RWPE2 (cell line): ENCODE data around the gene KLF16.

ENCODE experiments used
- ATAC-seq: fragments of 200-7000 bp; cut with Tn5 transposase; 3 replicates; pipeline ENCODE4 v1.9.1; 2021; ENCODE audit warnings: low read depth
- DNase-seq: peaks from one replicate; pipeline ENCODE4 v3.0.0-alpha.2; 2020; ENCODE audit warnings: low spot score
- H3K27ac ChIP-seq: fragments of 450-650 bp; 2 replicates; pipeline ENCODE4 v1.5.1; 2017; ENCODE audit warnings: mild to moderate bottlenecking; ENCODE audit not compliant: poor library complexity, severe bottlenecking
- H3K27me3 ChIP-seq: fragments of 250-450 bp; sonication (Bioruptor Pico); 2 replicates; pipeline ENCODE4 v1.5.1; 2021; ENCODE audit warnings: mild to moderate bottlenecking, moderate library complexity; ENCODE audit not compliant: insufficient read depth, poor library complexity, severe bottlenecking
- H3K36me3 ChIP-seq: fragments of 250-450 bp; sonication (Bioruptor Pico); 2 replicates; pipeline ENCODE4 v1.5.1; 2020; ENCODE audit warnings: low read depth, mild to moderate bottlenecking, moderate library complexity
- H3K4me1 ChIP-seq: fragments of 250-450 bp; sonication (Bioruptor Pico); 2 replicates; pipeline ENCODE4 v1.5.1; 2021; ENCODE audit warnings: mild to moderate bottlenecking, moderate library complexity; ENCODE audit not compliant: insufficient read depth, poor library complexity, severe bottlenecking
- H3K4me3 ChIP-seq: fragments of 250-450 bp; sonication (Bioruptor Pico); 2 replicates; pipeline ENCODE4 v1.5.1; 2021; ENCODE audit warnings: mild to moderate bottlenecking, moderate library complexity; ENCODE audit not compliant: severe bottlenecking
- H3K9me3 ChIP-seq: fragments of 250-450 bp; sonication (Bioruptor Pico); 2 replicates; pipeline ENCODE4 v1.5.1; 2021; ENCODE audit warnings: mild to moderate bottlenecking, moderate library complexity; ENCODE audit not compliant: severe bottlenecking
- CTCF ChIP-seq: fragments of 450-650 bp; IDR thresholded peaks from one replicate; pipeline ENCODE4 v1.5.1; 2017; ENCODE audit warnings: mild to moderate bottlenecking, moderate library complexity; ENCODE audit not compliant: poor library complexity, severe bottlenecking

KLF16 gene

GRCh38 chr19:1865172-1866010 lies 2.0 kb upstream of the KLF16 start:
- Histone ChIP-seq H3K36me3 (no peaks in the 10 kb centered on the region), H3K27ac (peak overlapping the region; percentile 82), H3K4me3 (peak overlapping the region; percentile 61), H3K27me3 (no peaks in the 10 kb centered on the region), H3K9me3 (no peaks in the 10 kb centered on the region), H3K4me1 (peaks cover under 1% of the 10 kb centered on the region)
- TF ChIP-seq CTCF: no peak
- ATAC-seq: no peak
- no peak for DNase-seq

GRCh38 chr19:1864480-1865171 lies 1.2 kb upstream of the KLF16 start:
- peaks cover 6% of the 10 kb centered on the region for H3K4me1 ChIP-seq
- peak; percentile 72 for TF ChIP-seq CTCF
- peak; percentile 65 for ATAC-seq

GRCh38 chr19:1863638-1864479 lies 480 bp upstream of the KLF16 start:
- ATAC-seq (peak; percentile 60), DNase-seq (peak; percentile 89)
- H3K4me1 ChIP-seq: peaks cover 11% of the 10 kb centered on the region
- H3K27ac ChIP-seq: peak overlapping the region; percentile 82
- H3K9me3 ChIP-seq: no peaks in the 10 kb centered on the region
- no peak for TF ChIP-seq CTCF
- peak overlapping the region; percentile 61 for H3K4me3 ChIP-seq
- H3K27me3 ChIP-seq: no peaks in the 10 kb centered on the region
- H3K36me3 ChIP-seq: no peaks in the 10 kb centered on the region

More at GRCh38 chr19:1864480-1865171, 1.2 kb upstream of the KLF16 start:
- H3K4me3 ChIP-seq: peak overlapping the region; percentile 61
- no peaks in the 10 kb centered on the region for H3K27me3 ChIP-seq
- H3K9me3 ChIP-seq: no peaks in the 10 kb centered on the region
- H3K27ac ChIP-seq: peak overlapping the region; percentile 82
- DNase-seq: no peak
- no peaks in the 10 kb centered on the region for H3K36me3 ChIP-seq

- H3K27me3 ChIP-seq: no peaks in the 10 kb centered on the region
- peaks cover 22% of the 10 kb centered on the region for H3K4me1 ChIP-seq
- ATAC-seq: no peak
- H3K4me3 ChIP-seq: peak overlapping the region; percentile 61
- no peak for TF ChIP-seq CTCF
- no peaks in the 10 kb centered on the region for H3K36me3 ChIP-seq
- peak overlapping the region; percentile 82 for H3K27ac ChIP-seq
- DNase-seq: no peak
- H3K9me3 ChIP-seq: no peaks in the 10 kb centered on the region
Observed at GRCh38 chr19:1862424-1863327, 703 bp downstream of the KLF16 start.
